DMS 273 treated with DMSO at 0.1 percent for 48 hours (cell line): ENCODE results near the gene ZFR2.

ENCODE experiments used
- DNase-seq: peaks from one replicate; lab custom pipeline; 2025; lab: John Stamatoyannopoulos, UW

Gene ZFR2

GRCh38 chr19:3873151-3873550 is 4.3 kb upstream of the ZFR2 start:
- DNase-seq, result no peak

GRCh38 chr19:3867971-3868769 is 668 bp downstream of the ZFR2 start:
- no peak for DNase-seq

- DNase-seq, result no peak
Measured at GRCh38 chr19:3866910-3867638, 1.8 kb downstream of the ZFR2 start.

GRCh38 chr19:3863648-3864047 is 5.2 kb downstream of the ZFR2 start:
- no peak for DNase-seq

- no peak for DNase-seq
Measured at GRCh38 chr19:3862826-3863500, 5.9 kb downstream of the ZFR2 start.

GRCh38 chr19:3860499-3860898 is 8.3 kb downstream of the ZFR2 start:
- DNase-seq, result no peak

GRCh38 chr19:3857449-3858003 is 11.3 kb downstream of the ZFR2 start:
- DNase-seq, result peak; percentile 61

- DNase-seq, result no peak
Measured at GRCh38 chr19:3855320-3855719, 13.5 kb downstream of the ZFR2 start.

- peak; percentile 19 for DNase-seq
Measured at GRCh38 chr19:3852614-3853254, 16.1 kb downstream of the ZFR2 start.

- DNase-seq, result no peak
Measured at GRCh38 chr19:3852177-3852511, 16.7 kb downstream of the ZFR2 start.

- DNase-seq, result no peak
Measured at GRCh38 chr19:3851254-3852176, 17.3 kb downstream of the ZFR2 start.

GRCh38 chr19:3850320-3850972 is 18.4 kb downstream of the ZFR2 start:
- DNase-seq, result no peak

GRCh38 chr19:3849787-3850186 is 19.1 kb downstream of the ZFR2 start:
- no peak for DNase-seq

- no peak for DNase-seq
Measured at GRCh38 chr19:3849092-3849491, 19.7 kb downstream of the ZFR2 start.

GRCh38 chr19:3844596-3844995 is 24.2 kb downstream of the ZFR2 start:
- no peak for DNase-seq

GRCh38 chr19:3842948-3843347 is 25.9 kb downstream of the ZFR2 start:
- DNase-seq, result no peak

- no peak for DNase-seq
Measured at GRCh38 chr19:3840804-3841203, 28.0 kb downstream of the ZFR2 start.

- DNase-seq, result no peak
Measured at GRCh38 chr19:3839941-3840340, 28.9 kb downstream of the ZFR2 start.

- no peak for DNase-seq
Measured at GRCh38 chr19:3838661-3839060, 30.2 kb downstream of the ZFR2 start.

GRCh38 chr19:3837922-3838321 is 30.9 kb downstream of the ZFR2 start:
- no peak for DNase-seq

- DNase-seq, result no peak
Measured at GRCh38 chr19:3837332-3837731, 31.5 kb downstream of the ZFR2 start.
